HCT116 (cell line): ENCODE data around the gene ALDH1A2. TPM values are rescaled to one million over a fixed set of nuclear protein-coding genes. Genes with fewer than 3 reads are reported as not detected.

Experiments
- ATAC-seq: fragments of 200-7000 bp; cut with Tn5 transposase; 2 replicates; pipeline ENCODE4 v1.9.1; 2020; ENCODE audit warnings: mild to moderate bottlenecking, moderate library complexity
- BruUV-seq: library from RNA; stranded (reverse); fragments of 400-500 nt; replicated peaks from 2 replicates; lab custom pipeline; 2021; lab: Mats Ljungman, UMichigan
- CTCF ChIA-PET: fragments of 300-600 bp; sonication (Branson Sonifier 250); formaldehyde crosslinking; loops from one replicate; lab custom pipeline; 2021; ENCODE audit warnings: antibody characterized with exemption; lab: Charles Lee
- POLR2A ChIA-PET: fragments of 300-600, 350-600 bp; sonication (Branson Sonifier 250); formaldehyde crosslinking; loops from one replicate; lab custom pipeline; 2021; ENCODE audit warnings: antibody characterized with exemption; lab: Charles Lee
- RAD21 ChIA-PET, 2 experiments: fragments of 300-600 bp; sonication (Branson Sonifier 250); formaldehyde crosslinking; loops; one replicate each; lab custom pipeline; 2023; ENCODE audit warnings: low total read pairs in 2 of 2; ENCODE audit not compliant: uncharacterized antibody in 2 of 2, unreplicated experiment in 2 of 2, low non-redundant PET in 1 of 2; lab: Charles Lee
- DNase-seq: peaks from one replicate; pipeline ENCODE4 v3.0.0-alpha.2; 2010; ENCODE audit warnings: low read depth, low spot score
- H2AFZ ChIP-seq: fragments of 200-600 bp; shearing (Covaris generic), sonication (generic); 2 replicates; pipeline ENCODE4 v1.6.1; 2017; ENCODE audit warnings: low read depth, mixed run types, mixed read lengths, antibody characterized with exemption, low read length; ENCODE audit not compliant: poor library complexity, severe bottlenecking
- H3K27ac ChIP-seq: 2 replicates; pipeline ENCODE4 v1.5.1; 2012; ENCODE audit warnings: low read depth, low read length
- H3K27me3 ChIP-seq: fragments of 200-600 bp; sonication (generic); 2 replicates; pipeline ENCODE4 v1.6.1; 2016; ENCODE audit warnings: mixed run types, low read length, mixed read lengths; ENCODE audit not compliant: insufficient read depth
- H3K36me3 ChIP-seq, 2 experiments: fragments of 200-500 bp in 1 of 2; fragments of 200-600 bp in 1 of 2; sonication (Bioruptor generic) in 1 of 2; sonication (generic) in 1 of 2; 2 replicates each; pipeline versions ENCODE4 v1.5.1 to v1.6.1; 2014 to 2016; ENCODE audit warnings: low read length in 2 of 2, inconsistent platforms in 1 of 2, mixed read lengths in 1 of 2, mixed run types in 1 of 2; ENCODE audit not compliant: insufficient read depth in 2 of 2, control insufficient read depth in 1 of 2
- H3K4me1 ChIP-seq, 2 experiments: fragments of 200-600 bp in 1 of 2; sonication (generic) in 1 of 2; 2 replicates each; pipeline versions ENCODE4 v1.5.1 to v1.6.1; 2012 to 2017; ENCODE audit warnings: low read length in 2 of 2, inconsistent platforms in 1 of 2, mild to moderate bottlenecking in 1 of 2, mixed read lengths in 1 of 2, mixed run types in 1 of 2, moderate library complexity in 1 of 2; ENCODE audit not compliant: insufficient read depth in 2 of 2, control insufficient read depth in 1 of 2
- H3K4me2 ChIP-seq: fragments of 200-600 bp; sonication (generic); 2 replicates; pipeline ENCODE4 v1.6.1; 2017; ENCODE audit warnings: mixed run types, low read length, mixed read lengths
- H3K4me3 ChIP-seq, 2 experiments: fragments of 200-600 bp in 1 of 2; sonication (generic) in 1 of 2; replicated peaks in 1 of 2; 2 replicates each; pipeline ENCODE4 v1.5.1; 2011 to 2016; ENCODE audit warnings: low read length in 2 of 2, control low read depth in 1 of 2, low read depth in 1 of 2, mild to moderate bottlenecking in 1 of 2, mixed read lengths in 1 of 2, mixed run types in 1 of 2
- H3K79me2 ChIP-seq: fragments of 200-600 bp; sonication (generic); 2 replicates; pipeline ENCODE4 v1.6.1; 2017; ENCODE audit warnings: mild to moderate bottlenecking, mixed run types, low read length, moderate library complexity, mixed read lengths; ENCODE audit not compliant: insufficient read depth
- H3K9ac ChIP-seq: fragments of 200-600 bp; sonication (generic); 2 replicates; pipeline ENCODE4 v1.6.1; 2016; ENCODE audit warnings: low read length, mixed read lengths
- H3K9me2 ChIP-seq: fragments of 200-600 bp; sonication (generic), shearing (Covaris generic); 2 replicates; pipeline ENCODE4 v1.6.1; 2017; ENCODE audit warnings: mixed run types, mild to moderate bottlenecking, moderate library complexity; ENCODE audit not compliant: insufficient read depth
- H3K9me3 ChIP-seq, 2 experiments: fragments of 200-500 bp in 1 of 2; fragments of 200-600 bp in 1 of 2; sonication (Bioruptor generic) in 1 of 2; sonication (generic) in 1 of 2; 2 replicates each; pipeline ENCODE4 v1.6.1; 2014 to 2017; ENCODE audit warnings: low read length in 2 of 2, mixed read lengths in 2 of 2, inconsistent platforms in 1 of 2, low read depth in 1 of 2, mild to moderate bottlenecking in 1 of 2, mixed run types in 1 of 2, moderate library complexity in 1 of 2; ENCODE audit not compliant: control insufficient read depth in 1 of 2, insufficient read depth in 1 of 2
- H4K20me1 ChIP-seq: fragments of 200-600 bp; sonication (generic), shearing (Covaris generic); 2 replicates; pipeline ENCODE4 v1.6.1; 2017; ENCODE audit warnings: mixed run types, mild to moderate bottlenecking, moderate library complexity; ENCODE audit not compliant: insufficient read depth
- EGR1 ChIP-seq: IDR thresholded peaks from 2 replicates; pipeline ENCODE4 v1.6.1; 2012; ENCODE audit warnings: low read depth
- ELF1 ChIP-seq: IDR thresholded peaks from 2 replicates; pipeline ENCODE4 v1.6.1; 2012; ENCODE audit warnings: low read depth, borderline replicate concordance
- EZH2phosphoT487 ChIP-seq: fragments of 200-600 bp; IDR thresholded peaks from 2 replicates; pipeline ENCODE4 v1.6.1; 2018; ENCODE audit warnings: antibody characterized with exemption, borderline replicate concordance
- FOSL1 ChIP-seq: IDR thresholded peaks from 2 replicates; pipeline ENCODE4 v1.6.1; 2012; ENCODE audit warnings: low read depth
- JUND ChIP-seq: IDR thresholded peaks from 2 replicates; pipeline ENCODE4 v1.6.1; 2012
- POLR2A ChIP-seq: IDR thresholded peaks from 2 replicates; pipeline ENCODE4 v1.7.0; 2011; ENCODE audit warnings: borderline replicate concordance; ENCODE audit not compliant: insufficient read depth, insufficient read length; ENCODE audit errors: extremely low read depth
- RAD21 ChIP-seq: IDR thresholded peaks from 2 replicates; pipeline ENCODE4 v1.6.1; 2012; ENCODE audit warnings: low read depth, mild to moderate bottlenecking
- SIN3A ChIP-seq: IDR thresholded peaks from 2 replicates; pipeline ENCODE4 v1.6.1; 2012; ENCODE audit warnings: low read depth
- SP1 ChIP-seq: IDR thresholded peaks from 2 replicates; pipeline ENCODE4 v1.6.1; 2012; ENCODE audit warnings: low read depth
- SRF ChIP-seq: IDR thresholded peaks from 2 replicates; pipeline ENCODE4 v1.6.1; 2012; ENCODE audit warnings: low read depth
- TCF7L2 ChIP-seq: IDR thresholded peaks from 2 replicates; pipeline ENCODE4 v1.7.0; 2011; ENCODE audit warnings: borderline replicate concordance, inconsistent platforms; ENCODE audit not compliant: insufficient read depth, insufficient read length; ENCODE audit errors: extremely low read depth
- YY1 ChIP-seq: IDR thresholded peaks from 2 replicates; pipeline ENCODE4 v1.6.1; 2011; ENCODE audit warnings: low read length, low read depth, moderate library complexity, mild to moderate bottlenecking; ENCODE audit not compliant: insufficient replicate concordance; ENCODE audit errors: extremely low read depth
- ZFX ChIP-seq: fragments of 450-650 bp; IDR thresholded peaks from 2 replicates; pipeline ENCODE4 v1.6.1; 2017
- intact Hi-C: fragments of 100-400 bp; cut with micrococcal nuclease; formaldehyde crosslinking; loops from 2 replicates; pipeline ENCODE4 v1.10.0; 2022
- total RNA-seq: library from RNA; stranded (reverse); gene quantifications from one replicate; pipeline ENCODE4 v1.2.1, GENCODE V29; 2021; ENCODE audit not compliant: unreplicated experiment
- TF ChIP-seq, protein P1 (sequence below): IDR thresholded peaks from 2 replicates; pipeline ENCODE4 v1.6.1; 2012
- TF ChIP-seq, protein P2 (sequence below): IDR thresholded peaks from 2 replicates; pipeline ENCODE4 v1.6.1; 2012; ENCODE audit warnings: low read depth
- TF ChIP-seq, protein P3 (sequence below), 3 experiments: fragments of 200-600 bp in 1 of 3; sonication (generic) in 1 of 3; IDR thresholded peaks in 2 of 3; conservative IDR thresholded peaks in 1 of 3; 2 replicates each; pipeline ENCODE4 v1.5.1; 2012 to 2017; ENCODE audit warnings: low read depth in 2 of 3, low read length in 2 of 3, antibody characterized with exemption in 1 of 3, borderline replicate concordance in 1 of 3, control low read depth in 1 of 3, mild to moderate bottlenecking in 1 of 3, mixed read lengths in 1 of 3, mixed run types in 1 of 3, moderate library complexity in 1 of 3; ENCODE audit not compliant: insufficient read depth in 1 of 3
- TF ChIP-seq, protein P4 (sequence below): IDR thresholded peaks from 2 replicates; pipeline ENCODE4 v1.6.1; 2011; ENCODE audit warnings: mild to moderate bottlenecking, low read length, moderate library complexity; ENCODE audit not compliant: insufficient replicate concordance; ENCODE audit errors: extremely low read depth

ALDH1A2 gene
- total RNA-seq, 1 experiment from 2014 or later: 1.7 TPM

DNA sequence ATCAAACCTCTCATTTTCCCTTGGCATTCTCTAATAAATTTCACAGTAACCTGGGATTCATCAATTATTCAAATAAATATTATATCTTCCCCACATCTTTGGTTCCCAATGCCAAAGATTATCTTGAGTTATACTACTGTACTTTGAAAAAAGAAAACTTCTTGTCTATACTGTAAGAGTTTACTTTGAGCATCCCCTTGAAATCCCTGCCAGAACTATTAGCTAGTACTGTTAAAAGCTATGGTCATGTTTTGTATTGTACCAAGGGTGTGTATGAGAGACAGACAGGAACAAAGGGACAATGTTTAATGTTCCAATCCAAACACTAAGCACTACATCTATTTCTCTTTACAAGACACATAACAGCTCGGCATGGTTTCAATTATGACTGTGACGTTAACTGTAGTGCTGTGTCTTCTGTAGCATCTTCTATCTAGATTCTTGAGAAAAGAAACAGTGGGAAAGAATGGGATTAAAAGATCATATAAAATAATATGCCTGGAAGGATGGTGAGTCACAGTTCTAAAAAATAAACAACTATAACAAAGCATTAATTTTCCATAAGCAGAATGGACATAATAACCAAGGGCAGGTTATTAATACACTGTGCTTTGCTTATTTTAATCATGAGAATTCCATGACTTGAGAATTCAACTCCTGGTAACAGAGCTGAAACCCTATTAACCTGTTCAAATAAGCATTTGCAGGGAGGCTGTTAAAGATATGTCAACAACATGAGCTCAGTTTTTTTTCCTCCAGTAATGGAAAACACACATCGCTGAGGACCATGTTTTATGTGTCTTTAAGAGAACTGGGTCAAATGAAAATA, 71.1 kb downstream of the ALDH1A2 start:
- H3K27me3 ChIP-seq: no peaks in the 10 kb centered on the region
- intact Hi-C loops: no loop called here
- BruUV-seq: no TSS peak
- no peak overlapping the region for H2AFZ ChIP-seq
- H3K79me2 ChIP-seq: no peaks in the 10 kb centered on the region
- no peaks in the 10 kb centered on the region for H3K36me3 ChIP-seq
- no peak overlapping the region for H3K4me2 ChIP-seq
- H3K9ac ChIP-seq: no peak overlapping the region
- no peaks in the 10 kb centered on the region for H3K9me3 ChIP-seq
- CTCF ChIA-PET: no interaction called here
- no peaks in the 10 kb centered on the region for H3K4me1 ChIP-seq
- RAD21 ChIA-PET: no interaction called here
- TF ChIP-seq POLR2A: no peak
- no peak for TF ChIP-seq YY1
- TF ChIP-seq FOSL1: no peak
- TF ChIP-seq, protein P1, sequence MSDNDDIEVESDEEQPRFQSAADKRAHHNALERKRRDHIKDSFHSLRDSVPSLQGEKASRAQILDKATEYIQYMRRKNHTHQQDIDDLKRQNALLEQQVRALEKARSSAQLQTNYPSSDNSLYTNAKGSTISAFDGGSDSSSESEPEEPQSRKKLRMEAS: no peak
- TF ChIP-seq SRF: no peak
- TF ChIP-seq TCF7L2: no peak
- no peak for TF ChIP-seq SIN3A
- TF ChIP-seq, protein P2, sequence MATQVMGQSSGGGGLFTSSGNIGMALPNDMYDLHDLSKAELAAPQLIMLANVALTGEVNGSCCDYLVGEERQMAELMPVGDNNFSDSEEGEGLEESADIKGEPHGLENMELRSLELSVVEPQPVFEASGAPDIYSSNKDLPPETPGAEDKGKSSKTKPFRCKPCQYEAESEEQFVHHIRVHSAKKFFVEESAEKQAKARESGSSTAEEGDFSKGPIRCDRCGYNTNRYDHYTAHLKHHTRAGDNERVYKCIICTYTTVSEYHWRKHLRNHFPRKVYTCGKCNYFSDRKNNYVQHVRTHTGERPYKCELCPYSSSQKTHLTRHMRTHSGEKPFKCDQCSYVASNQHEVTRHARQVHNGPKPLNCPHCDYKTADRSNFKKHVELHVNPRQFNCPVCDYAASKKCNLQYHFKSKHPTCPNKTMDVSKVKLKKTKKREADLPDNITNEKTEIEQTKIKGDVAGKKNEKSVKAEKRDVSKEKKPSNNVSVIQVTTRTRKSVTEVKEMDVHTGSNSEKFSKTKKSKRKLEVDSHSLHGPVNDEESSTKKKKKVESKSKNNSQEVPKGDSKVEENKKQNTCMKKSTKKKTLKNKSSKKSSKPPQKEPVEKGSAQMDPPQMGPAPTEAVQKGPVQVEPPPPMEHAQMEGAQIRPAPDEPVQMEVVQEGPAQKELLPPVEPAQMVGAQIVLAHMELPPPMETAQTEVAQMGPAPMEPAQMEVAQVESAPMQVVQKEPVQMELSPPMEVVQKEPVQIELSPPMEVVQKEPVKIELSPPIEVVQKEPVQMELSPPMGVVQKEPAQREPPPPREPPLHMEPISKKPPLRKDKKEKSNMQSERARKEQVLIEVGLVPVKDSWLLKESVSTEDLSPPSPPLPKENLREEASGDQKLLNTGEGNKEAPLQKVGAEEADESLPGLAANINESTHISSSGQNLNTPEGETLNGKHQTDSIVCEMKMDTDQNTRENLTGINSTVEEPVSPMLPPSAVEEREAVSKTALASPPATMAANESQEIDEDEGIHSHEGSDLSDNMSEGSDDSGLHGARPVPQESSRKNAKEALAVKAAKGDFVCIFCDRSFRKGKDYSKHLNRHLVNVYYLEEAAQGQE: no peak
- TF ChIP-seq EGR1: no peak
- no peak for TF ChIP-seq JUND
- TF ChIP-seq ZFX: no peak
- no peak for TF ChIP-seq EZH2phosphoT487
- no peak for TF ChIP-seq ELF1
- TF ChIP-seq, protein P3, sequence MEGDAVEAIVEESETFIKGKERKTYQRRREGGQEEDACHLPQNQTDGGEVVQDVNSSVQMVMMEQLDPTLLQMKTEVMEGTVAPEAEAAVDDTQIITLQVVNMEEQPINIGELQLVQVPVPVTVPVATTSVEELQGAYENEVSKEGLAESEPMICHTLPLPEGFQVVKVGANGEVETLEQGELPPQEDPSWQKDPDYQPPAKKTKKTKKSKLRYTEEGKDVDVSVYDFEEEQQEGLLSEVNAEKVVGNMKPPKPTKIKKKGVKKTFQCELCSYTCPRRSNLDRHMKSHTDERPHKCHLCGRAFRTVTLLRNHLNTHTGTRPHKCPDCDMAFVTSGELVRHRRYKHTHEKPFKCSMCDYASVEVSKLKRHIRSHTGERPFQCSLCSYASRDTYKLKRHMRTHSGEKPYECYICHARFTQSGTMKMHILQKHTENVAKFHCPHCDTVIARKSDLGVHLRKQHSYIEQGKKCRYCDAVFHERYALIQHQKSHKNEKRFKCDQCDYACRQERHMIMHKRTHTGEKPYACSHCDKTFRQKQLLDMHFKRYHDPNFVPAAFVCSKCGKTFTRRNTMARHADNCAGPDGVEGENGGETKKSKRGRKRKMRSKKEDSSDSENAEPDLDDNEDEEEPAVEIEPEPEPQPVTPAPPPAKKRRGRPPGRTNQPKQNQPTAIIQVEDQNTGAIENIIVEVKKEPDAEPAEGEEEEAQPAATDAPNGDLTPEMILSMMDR (IDR thresholded peaks at IDR 0.05 in 2 of 3, conservative IDR thresholded peaks at IDR 0.05 in 1 of 3; ENCODE audit: borderline replicate concordance in 1 of 3, insufficient read depth in 1 of 3, low read depth in 2 of 3, low read length in 2 of 3): no peak
- TF ChIP-seq SP1: no peak
- TF ChIP-seq RAD21: no peak
- TF ChIP-seq, protein P4, sequence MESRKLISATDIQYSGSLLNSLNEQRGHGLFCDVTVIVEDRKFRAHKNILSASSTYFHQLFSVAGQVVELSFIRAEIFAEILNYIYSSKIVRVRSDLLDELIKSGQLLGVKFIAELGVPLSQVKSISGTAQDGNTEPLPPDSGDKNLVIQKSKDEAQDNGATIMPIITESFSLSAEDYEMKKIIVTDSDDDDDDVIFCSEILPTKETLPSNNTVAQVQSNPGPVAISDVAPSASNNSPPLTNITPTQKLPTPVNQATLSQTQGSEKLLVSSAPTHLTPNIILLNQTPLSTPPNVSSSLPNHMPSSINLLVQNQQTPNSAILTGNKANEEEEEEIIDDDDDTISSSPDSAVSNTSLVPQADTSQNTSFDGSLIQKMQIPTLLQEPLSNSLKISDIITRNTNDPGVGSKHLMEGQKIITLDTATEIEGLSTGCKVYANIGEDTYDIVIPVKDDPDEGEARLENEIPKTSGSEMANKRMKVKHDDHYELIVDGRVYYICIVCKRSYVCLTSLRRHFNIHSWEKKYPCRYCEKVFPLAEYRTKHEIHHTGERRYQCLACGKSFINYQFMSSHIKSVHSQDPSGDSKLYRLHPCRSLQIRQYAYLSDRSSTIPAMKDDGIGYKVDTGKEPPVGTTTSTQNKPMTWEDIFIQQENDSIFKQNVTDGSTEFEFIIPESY: no peak
- H4K20me1 ChIP-seq: no peaks in the 10 kb centered on the region
- no peak for DNase-seq
- H3K27ac ChIP-seq: no peak overlapping the region
- ATAC-seq: no peak
- POLR2A ChIA-PET: no interaction called here
- H3K9me2 ChIP-seq: no peaks in the 10 kb centered on the region
- no peak overlapping the region for H3K4me3 ChIP-seq
